ENCODE data around the gene SGTB. TPM values are rescaled to one million over a fixed set of nuclear protein-coding genes. Genes with fewer than 3 reads are reported as not detected.

SGTB gene
- total and polyA plus RNA-seq, 10 donors, result 2.0 to 16.3 (median 13.0) TPM

GRCh38 chr5:65674749-65675148 is 47.2 kb downstream of the SGTB start:
- Histone ChIP-seq H3K27ac (no peak overlapping the region), H3K9me3 (no peaks in the 10 kb centered on the region), H3K36me3 (peaks cover 0 to 83% (median 27%) of the 10 kb centered on the region in 6 donors), H3K4me1 (peaks cover 0 to 11% (median 0%) of the 10 kb centered on the region in 6 donors), H3K27me3 (replicated peaks in 1 of 7) (no peaks in the 10 kb centered on the region), H3K4me3 (no peak overlapping the region)
- no peak for TF ChIP-seq POLR2A (IDR thresholded peaks at IDR 0.05)
- TF ChIP-seq CTCF (IDR thresholded peaks at IDR 0.05 in 8 of 11, conservative IDR thresholded peaks at IDR 0.05 in 3 of 11), result no peak
- no peak for TF ChIP-seq POLR2AphosphoS5 (IDR thresholded peaks at IDR 0.05)
- DNase-seq, result no peak
- intact Hi-C loops (cut with DNase I; ENCODE audit: low total_unique reads), result no loop called here

GRCh38 chr5:65672796-65673195 is 49.1 kb downstream of the SGTB start:
- H3K27me3 ChIP-seq (replicated peaks in 1 of 7), result no peaks in the 10 kb centered on the region
- peaks cover 0 to 85% (median 20%) of the 10 kb centered on the region in 6 donors for H3K36me3 ChIP-seq
- H3K27ac ChIP-seq, result peak overlapping the region in 1 of 8 donors; percentile 13
- intact Hi-C loops (cut with DNase I; ENCODE audit: low total_unique reads), result no loop called here
- DNase-seq, result no peak
- H3K4me3 ChIP-seq, result no peak overlapping the region
- 66 to 89% (median 77%) methylated on average over 1 of the region's 1 CpG for WGBS, 5 donors
- H3K9me3 ChIP-seq, result no peaks in the 10 kb centered on the region
- H3K4me1 ChIP-seq, result peaks cover 0 to 11% (median 0%) of the 10 kb centered on the region in 6 donors
- TF ChIP-seq POLR2AphosphoS5 (IDR thresholded peaks at IDR 0.05), result no peak
- TF ChIP-seq POLR2A (IDR thresholded peaks at IDR 0.05), result no peak
- TF ChIP-seq CTCF (IDR thresholded peaks at IDR 0.05 in 8 of 11, conservative IDR thresholded peaks at IDR 0.05 in 3 of 11), result no peak

GRCh38 chr5:65668696-65669095 is 53.2 kb downstream of the SGTB start:
- no peak overlapping the region for H3K27ac ChIP-seq
- WGBS, 5 donors, result 65 to 80% (median 76%) methylated on average over 7 of the region's 7 CpGs
- intact Hi-C loops (cut with DNase I; ENCODE audit: low total_unique reads), result no loop called here
- no peak for TF ChIP-seq CTCF (IDR thresholded peaks at IDR 0.05 in 8 of 11, conservative IDR thresholded peaks at IDR 0.05 in 3 of 11)
- TF ChIP-seq POLR2A (IDR thresholded peaks at IDR 0.05), result no peak
- TF ChIP-seq POLR2AphosphoS5 (IDR thresholded peaks at IDR 0.05), result no peak
- no peak for DNase-seq
- peaks cover 0 to 100% (median 22%) of the 10 kb centered on the region in 6 donors for H3K36me3 ChIP-seq
- no peaks in the 10 kb centered on the region for H3K27me3 ChIP-seq (replicated peaks in 1 of 7)
- no peaks in the 10 kb centered on the region for H3K9me3 ChIP-seq
- H3K4me3 ChIP-seq, result no peak overlapping the region
- H3K4me1 ChIP-seq, result peaks cover 0 to 5% (median 0%) of the 10 kb centered on the region in 6 donors

GRCh38 chr5:65663804-65664521 is 57.9 kb downstream of the SGTB start:
- H3K4me3 ChIP-seq, result no peak overlapping the region
- H3K4me1 ChIP-seq, result peaks cover 0 to 3% (median 0%) of the 10 kb centered on the region in 6 donors
- no peak for DNase-seq
- no peak overlapping the region for H3K27ac ChIP-seq
- H3K36me3 ChIP-seq, result peaks cover 0 to 98% (median 15%) of the 10 kb centered on the region in 6 donors
- peak in 1 of 11 experiments; percentile 27 for TF ChIP-seq CTCF (IDR thresholded peaks at IDR 0.05 in 8 of 11, conservative IDR thresholded peaks at IDR 0.05 in 3 of 11)
- no peak for TF ChIP-seq POLR2AphosphoS5 (IDR thresholded peaks at IDR 0.05)
- no peak for TF ChIP-seq POLR2A (IDR thresholded peaks at IDR 0.05)
- H3K27me3 ChIP-seq (replicated peaks in 1 of 7), result no peaks in the 10 kb centered on the region
- intact Hi-C loops (cut with DNase I; ENCODE audit: low total_unique reads), result no loop called here
- H3K9me3 ChIP-seq, result no peaks in the 10 kb centered on the region
- 85 to 97% (median 95%) methylated on average over 1 of the region's 1 CpG for WGBS, 5 donors
